ENCODE data around the gene TMF1.

GRCh38 chr3:69032737-69033136, 19.4 kb downstream of the TMF1 start:
- TF ChIP-seq CTCF (IDR thresholded peaks at IDR 0.05): no peak
- no peak for TF ChIP-seq POLR2A (IDR thresholded peaks at IDR 0.05)

Data from testis (tissue), 2 donors.